K562 (cell line): ENCODE data around the gene BPIFB2. TPM values are rescaled to one million over a fixed set of nuclear protein-coding genes. Genes with fewer than 3 reads are reported as not detected.

Source experiments
- ATAC-seq: fragments of 200-7000 bp; cut with Tn5 transposase; 3 replicates; pipeline ENCODE4 v1.9.1; 2020; ENCODE audit warnings: moderate library complexity
- BruUV-seq: library from RNA; stranded (reverse); fragments of 400-500 nt; replicated peaks from 2 replicates; lab custom pipeline; 2021; lab: Mats Ljungman, UMichigan
- CTCF ChIA-PET: fragments of 300-600 bp; formaldehyde crosslinking; extraction: SDS; loops from one replicate; lab custom pipeline; 2021; ENCODE audit warnings: low intra/inter-chr PET ratio; lab: Yijun Ruan, JAX
- POLR2A ChIA-PET: fragments of 300-600, 350-650 bp; sonication (Branson Sonifier 250); formaldehyde crosslinking; extraction: SDS; loops from one replicate; lab custom pipeline; 2021; ENCODE audit warnings: antibody characterized with exemption, inconsistent platforms; lab: Yijun Ruan, JAX
- DNase-seq, 4 experiments: peaks; one replicate each; pipeline versions ENCODE4 v3.0.0 to v3.0.0-alpha.2; 2011 to 2018; ENCODE audit warnings: low spot score in 3 of 4, mixed read lengths in 3 of 4; ENCODE audit errors: extremely low read depth in 1 of 4
- FAIRE-seq: peaks from 2 replicates; lab custom pipeline; 2011; peaks lifted over from hg19 to GRCh38; lab: Jason Lieb, UNC
- H2AFZ ChIP-seq: 2 replicates; pipeline ENCODE4 v1.6.0; 2011; ENCODE audit warnings: low read depth, low read length, control low read depth, inconsistent platforms
- H3K27ac ChIP-seq: fragments of 200-600 bp; 3 replicates; pipeline ENCODE4 v1.8.0; 2011; ENCODE audit warnings: low read depth, mild to moderate bottlenecking, control low read depth, inconsistent platforms, low read length, moderate library complexity, mixed read lengths; ENCODE audit errors: extremely low read depth
- H3K27me3 ChIP-seq, 2 experiments: fragments of 300-600 bp in 1 of 2; 2 replicates in 1 of 2; 3 replicates in 1 of 2; pipeline versions ENCODE4 v1.6.0 to v1.8.0; 2011; ENCODE audit warnings: inconsistent platforms in 2 of 2, low read length in 2 of 2, mild to moderate bottlenecking in 1 of 2, mixed read lengths in 1 of 2, moderate library complexity in 1 of 2; ENCODE audit not compliant: control insufficient read depth in 2 of 2, insufficient read depth in 2 of 2
- H3K36me3 ChIP-seq: fragments of 300-600 bp; 3 replicates; pipeline ENCODE4 v1.8.0; 2011; ENCODE audit warnings: mild to moderate bottlenecking, low read length, inconsistent platforms; ENCODE audit not compliant: control insufficient read depth, insufficient read depth
- H3K4me1 ChIP-seq, 2 experiments: fragments of 200-600 bp in 1 of 2; replicated peaks in 1 of 2; 2 replicates in 1 of 2; 3 replicates in 1 of 2; pipeline versions ENCODE4 v1.5.1 to v1.8.0; 2011; ENCODE audit warnings: inconsistent platforms in 2 of 2, low read length in 2 of 2, mild to moderate bottlenecking in 1 of 2, mixed read lengths in 1 of 2, moderate library complexity in 1 of 2; ENCODE audit not compliant: control insufficient read depth in 2 of 2, insufficient read depth in 2 of 2
- H3K4me2 ChIP-seq: 2 replicates; pipeline ENCODE4 v1.6.1; 2011; ENCODE audit warnings: low read length, control low read depth, inconsistent platforms, mixed read lengths; ENCODE audit not compliant: insufficient read depth
- H3K4me3 ChIP-seq: fragments of 200-600 bp; sonication (generic), shearing (Covaris generic); 2 replicates; pipeline ENCODE4 v1.5.1; 2016; ENCODE audit warnings: control low read depth, inconsistent platforms
- H3K79me2 ChIP-seq: fragments of 200-600 bp; 3 replicates; pipeline ENCODE4 v1.8.0; 2011; ENCODE audit warnings: low read length, inconsistent platforms; ENCODE audit not compliant: control insufficient read depth, insufficient read depth
- H3K9ac ChIP-seq, 2 experiments: 2 replicates each; pipeline versions ENCODE4 v1.6.0 to v1.6.1; 2011; ENCODE audit warnings: low read depth in 2 of 2, low read length in 2 of 2, control low read depth in 1 of 2, inconsistent platforms in 1 of 2, mild to moderate bottlenecking in 1 of 2, mixed read lengths in 1 of 2; ENCODE audit not compliant: insufficient read depth in 1 of 2
- H3K9me1 ChIP-seq: one replicate; pipeline ENCODE4 v1.6.0; 2011; ENCODE audit warnings: inconsistent platforms, mild to moderate bottlenecking, low read length, moderate library complexity; ENCODE audit not compliant: control insufficient read depth, insufficient read depth
- H3K9me3 ChIP-seq: replicated peaks from 2 replicates; pipeline ENCODE4 v1.5.1; 2011; ENCODE audit warnings: low read depth, low read length, inconsistent platforms; ENCODE audit not compliant: control insufficient read depth, insufficient read depth
- H4K20me1 ChIP-seq: replicated peaks from 2 replicates; pipeline ENCODE4 v1.6.1; 2011; ENCODE audit warnings: low read length, inconsistent platforms, mixed read lengths; ENCODE audit not compliant: control insufficient read depth, insufficient read depth
- BCOR ChIP-seq: fragments of 450-650 bp; IDR thresholded peaks from 2 replicates; pipeline ENCODE4 v1.6.1; 2016
- BRD9 ChIP-seq: fragments of 450-650 bp; IDR thresholded peaks from 2 replicates; pipeline ENCODE4 v1.6.1; 2018; ENCODE audit warnings: low read depth; ENCODE audit not compliant: partially characterized antibody
- CCNT2 ChIP-seq: IDR thresholded peaks from 2 replicates; pipeline ENCODE4 v1.6.1; 2011; ENCODE audit warnings: borderline replicate concordance, low read depth, mild to moderate bottlenecking, moderate library complexity, mixed read lengths, low read length; ENCODE audit not compliant: insufficient read length; ENCODE audit errors: extremely low read depth
- HDAC3 ChIP-seq: fragments of 450-650 bp; IDR thresholded peaks from 2 replicates; pipeline ENCODE4 v1.6.1; 2018; ENCODE audit warnings: borderline replicate concordance, mild to moderate bottlenecking, moderate library complexity; ENCODE audit not compliant: partially characterized antibody
- HMG20A ChIP-seq: fragments of 450-650 bp; formaldehyde crosslinking; conservative IDR thresholded peaks from 2 replicates; pipeline ENCODE4 v1.4.0; 2020; ENCODE audit warnings: mild to moderate bottlenecking, mixed read lengths
- HOXB6 ChIP-seq: fragments of 250-450 bp; sonication (Bioruptor Pico); IDR thresholded peaks from 2 replicates; pipeline ENCODE4 v1.5.1; 2022; ENCODE audit warnings: mild to moderate bottlenecking, borderline replicate concordance
- KLF16 ChIP-seq: IDR thresholded peaks from 2 replicates; pipeline ENCODE4 v1.6.1; 2016; ENCODE audit warnings: antibody characterized with exemption
- MED1 ChIP-seq: sonication (generic); formaldehyde crosslinking; IDR thresholded peaks from 2 replicates; pipeline ENCODE4 v1.8.1; 2023; ENCODE audit warnings: missing genetic modification reagents, borderline replicate concordance
- PRPF4 ChIP-seq: fragments of 200-400 bp; formaldehyde crosslinking; IDR thresholded peaks from one replicate; pipeline ENCODE4 v1.6.1; 2017; ENCODE audit warnings: low read length, low read depth, mild to moderate bottlenecking; ENCODE audit not compliant: insufficient read depth, poor library complexity, severe bottlenecking
- RAD21 ChIP-seq, 2 experiments: fragments of 250-450 bp in 1 of 2; fragments of 450-650 bp in 1 of 2; sonication (Bioruptor Pico) in 1 of 2; formaldehyde crosslinking in 1 of 2; IDR thresholded peaks in 1 of 2; conservative IDR thresholded peaks in 1 of 2; 2 replicates each; pipeline versions ENCODE4 v1.4.0 to v1.8.0; 2020 to 2022; ENCODE audit warnings: mild to moderate bottlenecking in 2 of 2, moderate library complexity in 1 of 2
- RBBP5 ChIP-seq: fragments of 200-600 bp; sonication (generic); IDR thresholded peaks from 2 replicates; pipeline ENCODE4 v1.6.1; 2012; ENCODE audit warnings: borderline replicate concordance, mild to moderate bottlenecking, low read length, control low read depth, inconsistent platforms; ENCODE audit not compliant: insufficient read depth, poor library complexity, severe bottlenecking
- RBM25 ChIP-seq: fragments of 200-400 bp; formaldehyde crosslinking; IDR thresholded peaks from 2 replicates; pipeline ENCODE4 v1.6.1; 2018; ENCODE audit warnings: low read length, low read depth, moderate library complexity; ENCODE audit not compliant: severe bottlenecking
- SMARCA5 ChIP-seq: fragments of 450-650 bp; IDR thresholded peaks from 2 replicates; pipeline ENCODE4 v1.6.1; 2016
- SPI1 ChIP-seq: IDR thresholded peaks from 2 replicates; pipeline ENCODE4 v1.6.1; 2011; ENCODE audit warnings: low read depth, low read length, control low read depth, borderline replicate concordance
- XRCC5 ChIP-seq: fragments of 200-400 bp; formaldehyde crosslinking; IDR thresholded peaks from 2 replicates; pipeline ENCODE4 v1.6.1; 2017; ENCODE audit warnings: low read depth, mild to moderate bottlenecking, low read length
- YY1 ChIP-seq, 3 experiments: IDR thresholded peaks; 2 replicates each; pipeline ENCODE4 v1.6.1; 2011; ENCODE audit warnings: low read length in 2 of 3, mild to moderate bottlenecking in 2 of 3, moderate library complexity in 2 of 3, borderline replicate concordance in 1 of 3, control low read depth in 1 of 3, low read depth in 1 of 3; ENCODE audit not compliant: insufficient read depth in 3 of 3, insufficient replicate concordance in 2 of 3, control insufficient read depth in 1 of 3, insufficient read length in 1 of 3; ENCODE audit errors: extremely low read depth in 1 of 3
- ZBTB12 ChIP-seq: fragments of 250-450 bp; sonication (Bioruptor Pico); IDR thresholded peaks from 2 replicates; pipeline ENCODE4 v1.4.0; 2020
- ZFP36 ChIP-seq: fragments of 150-350 bp; IDR thresholded peaks from 2 replicates; pipeline ENCODE4 v1.6.1; 2018; ENCODE audit warnings: low read length, low read depth; ENCODE audit not compliant: partially characterized antibody
- ZNF212 ChIP-seq: fragments of 450-650 bp; formaldehyde crosslinking; IDR thresholded peaks from 2 replicates; pipeline ENCODE4 v1.4.0; 2020; ENCODE audit warnings: mild to moderate bottlenecking
- ZNF239 ChIP-seq: fragments of 250-450 bp; sonication (Bioruptor Pico); IDR thresholded peaks from 2 replicates; pipeline ENCODE4 v1.4.0; 2020; ENCODE audit warnings: mild to moderate bottlenecking
- WGBS: fragments of 100-300 bp; shearing (Covaris generic); methylation state at CpG from one replicate; pipeline ENCODE4 v1.1.6; 2016; ENCODE audit warnings: low coverage, mixed read lengths; ENCODE audit not compliant: insufficient coverage; ENCODE audit errors: missing lambda C conversion rate; 5-methylcytosine and 5-hydroxymethylcytosine counted together
- in situ Hi-C: fragments of 300-500 bp; cut with MboI; formaldehyde crosslinking; loops from 4 replicates; pipeline ENCODE4 v1.15.0; 2018; ENCODE audit warnings: inconsistent platforms, mixed read lengths
- intact Hi-C: fragments of 100-400 bp; cut with micrococcal nuclease; formaldehyde crosslinking; loops from 2 replicates; pipeline ENCODE4 v1.14.2; 2022
- polyA plus RNA-seq, 8 experiments: library from polyadenylated mRNA; depleted of rRNA in 4 of 8; stranded (reverse) in 5 of 8; unstranded in 3 of 8; fragments of >200 nt; fragmentation: Nextera tagmentation in 2 of 8; fragmentation: Illumina TruSeq in 1 of 8; extraction: Ambion mirVana in 2 of 8; extraction: Trizol in 1 of 8; gene quantifications; 2 replicates each; pipeline versions ENCODE4 v1.2.1 to v1.2.3, GENCODE V29; 2011 to 2014; ENCODE audit warnings: inconsistent platforms in 1 of 8, missing spikeins in 1 of 8
- total RNA-seq, 7 experiments: library from RNA; depleted of rRNA in 6 of 7; stranded (reverse); fragments of >200 nt in 6 of 7; fragmentation: Illumina TruSeq in 2 of 7; extraction: Trizol in 2 of 7; gene quantifications; 2 replicates each; pipeline versions ENCODE4 v1.2.1 to v1.2.3, GENCODE V29; 2011 to 2021; ENCODE audit warnings: low replicate concordance in 1 of 7

Gene BPIFB2
- total and polyA plus RNA-seq, 9 of the 15 experiments (the other 6 are each of a cell fraction or from before 2014, with no cell fraction given): not detected

- no peaks in the 10 kb centered on the region; the same call in 1 of the 2 replicates for H4K20me1 ChIP-seq
- CTCF ChIA-PET: no interaction called here
- no peaks in the 10 kb centered on the region; a peak in 2 of 5 replicates for H3K27me3 ChIP-seq
- in situ Hi-C loops: no loop called here
- no peaks in the 10 kb centered on the region for H3K9me1 ChIP-seq
- H3K4me3 ChIP-seq: no peak overlapping the region
- no peak overlapping the region for H2AFZ ChIP-seq
- FAIRE-seq (no peak), ATAC-seq (no peak), DNase-seq (no peak)
- H3K9me3 ChIP-seq: no peaks in the 10 kb centered on the region
- WGBS: 0% methylated on average over 11 of the region's 12 CpGs
- H3K27ac ChIP-seq: no peak overlapping the region
- POLR2A ChIA-PET: interaction anchor here (0.6 kb wide), 2 partner anchors 9 to 823 kb away, joined by 3 read pairs; no protein-coding TSS in a partner anchor
- H3K4me2 ChIP-seq: no peak overlapping the region
- no peak overlapping the region; a peak in 1 of 4 replicates for H3K9ac ChIP-seq
- H3K79me2 ChIP-seq: no peaks in the 10 kb centered on the region
- intact Hi-C loops: no loop called here
- BruUV-seq: no TSS peak
- peaks cover 0 to 3% of the 10 kb centered on the region in 2 experiments; a peak in 1 of 5 replicates for H3K4me1 ChIP-seq
- no peaks in the 10 kb centered on the region for H3K36me3 ChIP-seq
- TF ChIP-seq HDAC3: no peak
- TF ChIP-seq HOXB6: no peak
- no peak for TF ChIP-seq ZNF239 (CRISPR knock-in tag)
- peak; percentile 49 for TF ChIP-seq BRD9
- peak; percentile 49 for TF ChIP-seq RBM25
- TF ChIP-seq HMG20A (CRISPR knock-in tag): no peak
- no peak for TF ChIP-seq XRCC5
- TF ChIP-seq ZFP36: peak; percentile 66
- TF ChIP-seq ZBTB12 (CRISPR knock-in tag): no peak
- TF ChIP-seq KLF16: no peak
- no peak for TF ChIP-seq PRPF4
- TF ChIP-seq SMARCA5: peak; percentile 38; the same call in 1 of the 2 replicates
- TF ChIP-seq YY1 (IDR thresholded peaks at IDR 0.05; ENCODE audit: borderline replicate concordance in 1 of 3, control insufficient read depth in 1 of 3, extremely low read depth in 1 of 3, insufficient read depth in 3 of 3, insufficient read length in 1 of 3, insufficient replicate concordance in 2 of 3, low read depth in 1 of 3, low read length in 2 of 3): no peak
- no peak for TF ChIP-seq CCNT2
- TF ChIP-seq RAD21 (CRISPR knock-in tag; conservative IDR thresholded peaks at IDR 0.05 in 1 of 2, IDR thresholded peaks at IDR 0.05 in 1 of 2): no peak
- no peak for TF ChIP-seq RBBP5
- no peak for TF ChIP-seq SPI1
- TF ChIP-seq BCOR: 0 out of 2 replicates have a peak, but pooled peaks have one; percentile 3
- no peak for TF ChIP-seq ZNF212 (CRISPR knock-in tag)
- TF ChIP-seq MED1: no peak
These were observed 20.6 kb downstream of the BPIFB2 start for GRCh38 chr20:33027769-33028751.
